GM23248 (cell line): Measurements from ENCODE around the gene CDKAL1.

Source experiments
- EZH2 ChIP-seq: fragments of 200-600 bp; sonication (generic); IDR thresholded peaks from 2 replicates; pipeline ENCODE4 v1.6.1; 2018; ENCODE audit warnings: antibody characterized with exemption, mild to moderate bottlenecking; ENCODE audit not compliant: insufficient read depth, poor library complexity, severe bottlenecking
- EZH2phosphoT487 ChIP-seq: fragments of 200-600 bp; sonication (generic); IDR thresholded peaks from 2 replicates; pipeline ENCODE4 v1.6.1; 2018; ENCODE audit warnings: antibody characterized with exemption, moderate library complexity, mild to moderate bottlenecking, low read depth; ENCODE audit not compliant: insufficient read depth

GRCh38 chr6:20688710-20689500 lies 154.6 kb downstream of the CDKAL1 start:
- TF ChIP-seq EZH2, result no peak
- TF ChIP-seq EZH2phosphoT487, result no peak
